Astrocyte of the spinal cord (primary cell): ENCODE data around the gene ZNF410.
A peak's percentile ranks its signal among the peaks of the same experiment; 100 is the strongest.

ENCODE experiments used
- DNase-seq: peaks from one replicate; pipeline ENCODE4 v3.0.0; 2011; ENCODE audit warnings: low read depth, low spot score
- H3K4me3 ChIP-seq: 2 replicates; pipeline ENCODE4 v1.5.1; 2011; ENCODE audit warnings: low read depth, mild to moderate bottlenecking, low read length, moderate library complexity
- in situ Hi-C: cut with HindIII; loops from 2 replicates; pipeline ENCODE4 v1.10.0; 2017; ENCODE audit warnings: low sequenced_read_pairs
- TF ChIP-seq, protein P1 (sequence below): IDR thresholded peaks from 2 replicates; pipeline ENCODE4 v1.5.1; 2012; ENCODE audit warnings: low read depth, mild to moderate bottlenecking, low read length, inconsistent platforms

The ZNF410 gene

DNA sequence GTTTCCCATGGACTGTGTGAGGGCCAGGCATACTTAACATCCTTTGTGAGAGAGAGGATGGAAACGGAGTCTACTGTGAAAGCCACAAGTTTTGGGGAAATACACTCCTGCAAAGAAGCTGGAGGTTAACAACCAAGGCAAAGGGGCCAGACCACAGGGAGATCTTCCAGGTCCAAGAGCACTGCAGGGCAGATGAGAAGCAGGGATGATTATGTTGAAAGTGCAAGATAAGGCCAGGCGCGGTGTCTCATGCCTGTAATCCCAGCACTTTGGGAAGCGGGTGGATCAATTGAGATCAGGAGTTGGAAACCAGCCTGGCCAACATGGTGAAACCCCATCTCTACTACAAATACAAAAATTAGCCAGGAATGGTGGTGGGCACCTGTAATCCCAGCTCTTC, 78.6 kb downstream of the ZNF410 start:
- no peak overlapping the region for H3K4me3 ChIP-seq
- TF ChIP-seq, protein P1, sequence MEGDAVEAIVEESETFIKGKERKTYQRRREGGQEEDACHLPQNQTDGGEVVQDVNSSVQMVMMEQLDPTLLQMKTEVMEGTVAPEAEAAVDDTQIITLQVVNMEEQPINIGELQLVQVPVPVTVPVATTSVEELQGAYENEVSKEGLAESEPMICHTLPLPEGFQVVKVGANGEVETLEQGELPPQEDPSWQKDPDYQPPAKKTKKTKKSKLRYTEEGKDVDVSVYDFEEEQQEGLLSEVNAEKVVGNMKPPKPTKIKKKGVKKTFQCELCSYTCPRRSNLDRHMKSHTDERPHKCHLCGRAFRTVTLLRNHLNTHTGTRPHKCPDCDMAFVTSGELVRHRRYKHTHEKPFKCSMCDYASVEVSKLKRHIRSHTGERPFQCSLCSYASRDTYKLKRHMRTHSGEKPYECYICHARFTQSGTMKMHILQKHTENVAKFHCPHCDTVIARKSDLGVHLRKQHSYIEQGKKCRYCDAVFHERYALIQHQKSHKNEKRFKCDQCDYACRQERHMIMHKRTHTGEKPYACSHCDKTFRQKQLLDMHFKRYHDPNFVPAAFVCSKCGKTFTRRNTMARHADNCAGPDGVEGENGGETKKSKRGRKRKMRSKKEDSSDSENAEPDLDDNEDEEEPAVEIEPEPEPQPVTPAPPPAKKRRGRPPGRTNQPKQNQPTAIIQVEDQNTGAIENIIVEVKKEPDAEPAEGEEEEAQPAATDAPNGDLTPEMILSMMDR = no peak
- DNase-seq = no peak
- in situ Hi-C loops = no loop called here

DNA sequence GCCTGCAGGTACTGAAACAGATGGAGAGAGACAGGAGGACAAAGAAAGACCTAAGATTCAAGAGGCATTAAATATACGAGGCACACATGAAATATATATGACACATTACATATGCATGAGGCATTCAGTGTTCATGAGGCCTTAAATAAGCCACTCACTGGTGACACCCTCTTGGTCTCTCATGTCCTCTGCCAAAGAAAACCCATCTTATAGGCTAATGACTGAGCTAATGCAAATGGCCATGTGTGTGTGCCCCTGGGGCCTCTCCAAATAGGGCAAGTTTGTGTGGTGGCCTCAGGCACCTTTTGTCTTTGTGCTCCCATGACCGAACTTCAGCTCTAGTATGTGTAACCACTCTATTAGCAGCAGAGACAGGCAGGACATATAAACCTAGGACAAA, 82.2 kb downstream of the ZNF410 start:
- no peak overlapping the region for H3K4me3 ChIP-seq
- DNase-seq = no peak
- TF ChIP-seq, protein P1 = no peak
- in situ Hi-C loops = no loop called here

DNA sequence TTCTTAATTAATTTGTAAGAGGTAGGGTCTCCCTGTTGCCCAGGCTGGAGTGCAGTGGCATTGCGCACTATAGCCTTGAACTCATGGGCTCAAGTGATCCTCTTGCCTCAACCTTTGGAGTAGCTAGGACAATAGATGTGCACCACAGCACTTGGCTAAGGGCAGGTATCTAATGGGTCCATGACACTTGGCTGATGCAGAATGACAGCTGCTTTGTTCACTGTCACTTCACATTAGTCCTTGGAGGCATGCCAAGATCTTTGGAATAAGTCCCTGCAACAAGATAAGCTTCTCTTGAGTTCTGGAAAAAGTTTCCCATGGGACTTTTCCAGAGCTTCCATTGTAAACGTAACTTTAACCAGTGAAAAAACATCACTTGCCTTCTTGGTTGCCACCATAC, 86.8 kb downstream of the ZNF410 start:
- in situ Hi-C loops = no loop called here
- DNase-seq = no peak
- TF ChIP-seq, protein P1 = no peak
- no peak overlapping the region for H3K4me3 ChIP-seq

DNA sequence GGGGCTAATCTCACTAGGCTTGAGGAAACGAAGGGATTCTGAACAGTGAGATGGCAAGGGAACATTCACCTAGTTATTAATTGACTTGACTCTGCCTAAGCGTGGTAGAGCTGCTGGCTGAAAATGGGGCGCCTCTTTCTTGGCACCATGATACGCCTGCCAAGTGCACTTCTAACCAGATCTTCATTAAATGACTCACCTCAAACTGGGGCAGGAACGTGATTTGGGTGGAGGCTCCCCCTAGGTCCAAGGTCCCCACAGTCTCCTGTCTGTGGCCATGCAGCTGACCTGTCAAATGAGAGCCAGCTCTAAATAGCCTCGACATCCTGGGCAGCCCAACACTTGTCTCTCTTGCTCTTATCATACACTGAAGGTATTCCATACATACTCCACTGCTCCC, 89.5 kb downstream of the ZNF410 start:
- in situ Hi-C loops = no loop called here
- DNase-seq = no peak
- TF ChIP-seq, protein P1 = no peak
- no peak overlapping the region for H3K4me3 ChIP-seq

DNA sequence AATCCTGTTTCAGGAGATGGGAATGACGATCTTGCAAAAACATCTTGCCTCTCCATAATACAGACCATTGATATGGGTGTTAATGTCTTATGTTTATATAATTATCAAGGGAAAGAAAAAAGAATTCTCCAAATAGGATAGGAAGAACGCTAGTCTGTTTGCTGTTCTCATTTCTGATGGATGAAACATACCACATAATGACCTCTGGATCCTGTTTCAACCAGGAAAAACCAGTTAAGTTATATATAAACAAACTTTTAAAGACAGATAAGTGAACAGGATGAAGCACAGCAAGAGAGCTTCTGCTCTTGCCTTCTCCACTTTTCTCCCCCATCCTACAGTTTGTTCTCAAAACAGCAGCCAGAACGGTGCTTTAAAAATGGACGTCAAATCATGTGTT, 91.2 kb downstream of the ZNF410 start:
- TF ChIP-seq, protein P1 = no peak
- DNase-seq = peak; percentile 68
- no peak overlapping the region for H3K4me3 ChIP-seq
- in situ Hi-C loops = no loop called here
